ENCODE results near the gene TNIP2.
"Not testable (repeated sequence)": the region's sequence is repeated elsewhere in the genome, so short reads cannot be mapped to it uniquely, and the experiment has no call there.

DNA sequence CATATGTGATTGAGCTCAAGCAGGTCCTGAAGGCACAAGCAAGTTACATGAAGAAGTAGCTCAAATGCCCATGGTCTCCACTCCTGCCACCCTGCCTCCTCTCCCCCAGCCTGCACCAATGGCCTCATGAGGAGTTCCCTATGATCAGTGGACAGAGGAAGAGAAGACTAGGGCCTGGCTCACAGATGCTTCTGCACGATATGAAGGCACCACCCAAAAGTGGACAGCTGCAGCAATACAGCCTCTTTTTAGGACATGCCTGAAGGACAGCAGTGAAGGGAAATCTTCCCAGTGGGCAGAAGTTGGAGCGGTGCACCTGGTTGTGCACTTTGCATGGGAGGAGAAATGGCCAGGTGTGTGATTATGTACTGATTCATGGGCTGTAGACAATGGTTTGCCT is 17.8 kb downstream of the TNIP2 start:
- TF ChIP-seq, protein P1, sequence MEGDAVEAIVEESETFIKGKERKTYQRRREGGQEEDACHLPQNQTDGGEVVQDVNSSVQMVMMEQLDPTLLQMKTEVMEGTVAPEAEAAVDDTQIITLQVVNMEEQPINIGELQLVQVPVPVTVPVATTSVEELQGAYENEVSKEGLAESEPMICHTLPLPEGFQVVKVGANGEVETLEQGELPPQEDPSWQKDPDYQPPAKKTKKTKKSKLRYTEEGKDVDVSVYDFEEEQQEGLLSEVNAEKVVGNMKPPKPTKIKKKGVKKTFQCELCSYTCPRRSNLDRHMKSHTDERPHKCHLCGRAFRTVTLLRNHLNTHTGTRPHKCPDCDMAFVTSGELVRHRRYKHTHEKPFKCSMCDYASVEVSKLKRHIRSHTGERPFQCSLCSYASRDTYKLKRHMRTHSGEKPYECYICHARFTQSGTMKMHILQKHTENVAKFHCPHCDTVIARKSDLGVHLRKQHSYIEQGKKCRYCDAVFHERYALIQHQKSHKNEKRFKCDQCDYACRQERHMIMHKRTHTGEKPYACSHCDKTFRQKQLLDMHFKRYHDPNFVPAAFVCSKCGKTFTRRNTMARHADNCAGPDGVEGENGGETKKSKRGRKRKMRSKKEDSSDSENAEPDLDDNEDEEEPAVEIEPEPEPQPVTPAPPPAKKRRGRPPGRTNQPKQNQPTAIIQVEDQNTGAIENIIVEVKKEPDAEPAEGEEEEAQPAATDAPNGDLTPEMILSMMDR (IDR thresholded peaks at IDR 0.05; ENCODE audit: insufficient read depth, low read depth, low read length), result not testable (repeated sequence)
- TF ChIP-seq EZH2 (IDR thresholded peaks at IDR 0.05; ENCODE audit: insufficient read depth, low read length), result not testable (repeated sequence)
